Left lung (tissue), 10 donors: ENCODE data around the gene CDK5RAP2. TPM values are rescaled to one million over a fixed set of nuclear protein-coding genes. Genes with fewer than 3 reads are reported as not detected.
A peak's percentile ranks its signal among the peaks of the same experiment; 100 is the strongest.

ENCODE experiments used
- ATAC-seq: fragments of 200-7000 bp; cut with Tn5 transposase; one replicate; pipeline ENCODE4 v1.9.1; 2020; ENCODE audit warnings: moderate library complexity
- DNase-seq, 4 donors: peaks; one replicate each; pipeline ENCODE4 v3.0.0-alpha.2; 2013 to 2020
- H3K27ac ChIP-seq, 2 donors: fragments of 200-600 bp; sonication (generic) in 1 of 2; one replicate each; pipeline versions ENCODE4 v1.5.0 to v1.8.0; 2020 to 2021
- H3K27me3 ChIP-seq, 2 donors: fragments of 200-600 bp; sonication (generic) in 1 of 2; one replicate each; pipeline versions ENCODE4 v1.5.0 to v1.8.0; 2020 to 2021
- H3K36me3 ChIP-seq, 2 donors: fragments of 200-600 bp; sonication (generic) in 1 of 2; one replicate each; pipeline versions ENCODE4 v1.5.0 to v1.8.0; 2020 to 2021
- H3K4me1 ChIP-seq, 2 donors: fragments of 200-600 bp; one replicate each; pipeline ENCODE4 v1.8.0; 2021
- H3K4me3 ChIP-seq, 2 donors: fragments of 200-600 bp; sonication (generic) in 1 of 2; one replicate each; pipeline versions ENCODE4 v1.5.0 to v1.8.0; 2020 to 2021; ENCODE audit warnings: mild to moderate bottlenecking in 1 of 2
- H3K9me3 ChIP-seq, 2 donors: fragments of 200-600 bp; sonication (generic) in 1 of 2; one replicate each; pipeline versions ENCODE4 v1.5.0 to v1.8.0; 2020 to 2021
- intact Hi-C, 2 donors: fragments of 100-400 bp; cut with DNase I; formaldehyde crosslinking; loops; one replicate each; pipeline versions ENCODE4 v1.11.2 to v1.14.2; 2022
- polyA plus RNA-seq, 6 donors: library from polyadenylated mRNA; unstranded; fragments of 120-200 nt; gene quantifications; one replicate each; pipeline ENCODE4 v1.2.1, GENCODE V29; 2013; ENCODE audit not compliant: insufficient read length in 6 of 6
- total RNA-seq, 2 donors: library from RNA; stranded (reverse); fragmentation: NEBNext Ultra II Directional; extraction: Animal tissue kit (Norgen Biotek cat#: 25700); gene quantifications; one replicate each; pipeline ENCODE4 v1.2.1, GENCODE V29; 2021
- TF ChIP-seq, protein P1 (sequence below), 2 donors: fragments of 200-600 bp; sonication (generic) in 1 of 2; IDR thresholded peaks; one replicate each; pipeline versions ENCODE4 v1.5.0 to v1.8.0; 2021; ENCODE audit warnings: antibody characterized with exemption in 2 of 2
- donor health status: DM: no; HTN: yes; CAD: no.
- donor health status: DM: no; HTN: no; CAD: no.

Gene CDK5RAP2
- total and polyA plus RNA-seq, 8 donors: 40.5 to 75.7 (median 62.6) TPM

GRCh38 chr9:120456218-120456617 lies 123.7 kb downstream of the CDK5RAP2 start:
- TF ChIP-seq, protein P1, sequence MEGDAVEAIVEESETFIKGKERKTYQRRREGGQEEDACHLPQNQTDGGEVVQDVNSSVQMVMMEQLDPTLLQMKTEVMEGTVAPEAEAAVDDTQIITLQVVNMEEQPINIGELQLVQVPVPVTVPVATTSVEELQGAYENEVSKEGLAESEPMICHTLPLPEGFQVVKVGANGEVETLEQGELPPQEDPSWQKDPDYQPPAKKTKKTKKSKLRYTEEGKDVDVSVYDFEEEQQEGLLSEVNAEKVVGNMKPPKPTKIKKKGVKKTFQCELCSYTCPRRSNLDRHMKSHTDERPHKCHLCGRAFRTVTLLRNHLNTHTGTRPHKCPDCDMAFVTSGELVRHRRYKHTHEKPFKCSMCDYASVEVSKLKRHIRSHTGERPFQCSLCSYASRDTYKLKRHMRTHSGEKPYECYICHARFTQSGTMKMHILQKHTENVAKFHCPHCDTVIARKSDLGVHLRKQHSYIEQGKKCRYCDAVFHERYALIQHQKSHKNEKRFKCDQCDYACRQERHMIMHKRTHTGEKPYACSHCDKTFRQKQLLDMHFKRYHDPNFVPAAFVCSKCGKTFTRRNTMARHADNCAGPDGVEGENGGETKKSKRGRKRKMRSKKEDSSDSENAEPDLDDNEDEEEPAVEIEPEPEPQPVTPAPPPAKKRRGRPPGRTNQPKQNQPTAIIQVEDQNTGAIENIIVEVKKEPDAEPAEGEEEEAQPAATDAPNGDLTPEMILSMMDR (IDR thresholded peaks at IDR 0.05): no peak
- peaks cover 0 to 61% of the 10 kb centered on the region in 2 donors for H3K36me3 ChIP-seq
- no peak overlapping the region for H3K27ac ChIP-seq

GRCh38 chr9:120454467-120454866 lies 125.5 kb downstream of the CDK5RAP2 start:
- H3K4me1 ChIP-seq: no peaks in the 10 kb centered on the region
- DNase-seq: peak in 2 of 4 donors; percentile 36 to 53
- TF ChIP-seq, protein P1 (IDR thresholded peaks at IDR 0.05): no peak
- no peaks in the 10 kb centered on the region for H3K27me3 ChIP-seq
- no peak overlapping the region for H3K27ac ChIP-seq
- H3K4me3 ChIP-seq: no peak overlapping the region
- peaks cover 0 to 2% of the 10 kb centered on the region in 2 donors for H3K9me3 ChIP-seq
- intact Hi-C loops: no loop called here
- H3K36me3 ChIP-seq: peaks cover 0 to 68% of the 10 kb centered on the region in 2 donors
- ATAC-seq: no peak

More at GRCh38 chr9:120456218-120456617, 123.7 kb downstream of the CDK5RAP2 start:
- intact Hi-C loops: no loop called here
- Histone ChIP-seq H3K4me3 (no peak overlapping the region), H3K9me3 (peaks cover 0 to 2% of the 10 kb centered on the region in 2 donors), H3K4me1 (no peaks in the 10 kb centered on the region), H3K27me3 (no peaks in the 10 kb centered on the region)
- DNase-seq (no peak), ATAC-seq (no peak)

DNA sequence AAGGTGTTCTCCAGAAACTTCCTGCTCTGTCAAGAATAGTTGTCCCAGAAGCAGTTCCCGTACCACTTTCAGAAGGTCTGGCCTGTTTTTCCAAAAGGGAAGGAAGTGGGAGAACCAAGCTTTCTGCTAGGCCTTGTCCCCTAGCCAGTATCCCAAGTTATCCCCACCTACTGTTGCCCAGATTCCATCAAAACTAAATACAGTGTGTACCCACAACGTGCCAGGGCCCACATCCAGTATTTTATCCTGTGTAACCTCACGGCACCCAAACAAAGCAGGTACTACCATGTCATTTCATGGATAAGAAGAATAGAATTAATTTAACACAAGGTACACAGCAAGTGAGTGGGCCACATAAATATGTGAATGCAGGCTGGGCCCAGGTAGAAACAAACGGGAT lies 126.2 kb downstream of the CDK5RAP2 start:
- peaks cover 0 to 67% of the 10 kb centered on the region in 2 donors for H3K36me3 ChIP-seq
- no peak overlapping the region for H3K4me3 ChIP-seq
- no peaks in the 10 kb centered on the region for H3K4me1 ChIP-seq
- TF ChIP-seq, protein P1 (IDR thresholded peaks at IDR 0.05): no peak
- intact Hi-C loops: no loop called here
- DNase-seq (no peak), ATAC-seq (no peak)
- no peaks in the 10 kb centered on the region for H3K27me3 ChIP-seq
- H3K9me3 ChIP-seq: peaks cover 0 to 2% of the 10 kb centered on the region in 2 donors
- no peak overlapping the region for H3K27ac ChIP-seq

- no peak overlapping the region for H3K4me3 ChIP-seq
- H3K4me1 ChIP-seq: no peaks in the 10 kb centered on the region
- H3K27me3 ChIP-seq: no peaks in the 10 kb centered on the region
- peaks cover 0 to 60% of the 10 kb centered on the region in 2 donors for H3K36me3 ChIP-seq
- DNase-seq (no peak), ATAC-seq (no peak)
- peaks cover 0 to 2% of the 10 kb centered on the region in 2 donors for H3K9me3 ChIP-seq
- intact Hi-C loops: no loop called here
- H3K27ac ChIP-seq: no peak overlapping the region
- TF ChIP-seq, protein P1 (IDR thresholded peaks at IDR 0.05): no peak
These were observed 127.3 kb downstream of the CDK5RAP2 start for GRCh38 chr9:120452631-120453030.

DNA sequence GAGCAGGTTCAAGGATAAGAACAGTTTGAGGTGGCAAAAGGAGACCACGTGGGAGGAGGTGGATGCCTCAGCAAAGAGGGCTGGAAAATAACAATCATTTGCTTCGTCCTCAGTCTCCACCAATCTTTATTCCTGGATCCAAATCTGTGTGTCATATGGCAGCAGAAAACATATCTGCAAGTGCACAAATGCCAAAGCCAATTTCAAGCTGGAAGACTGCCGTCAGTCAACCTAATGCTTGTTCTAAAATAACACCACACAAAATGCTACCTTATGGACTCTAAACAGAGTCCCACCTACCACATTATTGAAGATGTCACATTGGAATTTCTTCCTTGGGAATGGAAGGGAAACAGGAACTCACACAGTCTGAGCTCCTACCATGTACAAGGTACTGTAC lies 129.1 kb downstream of the CDK5RAP2 start:
- Histone ChIP-seq H3K36me3 (peaks cover 0 to 50% of the 10 kb centered on the region in 2 donors), H3K27ac (no peak overlapping the region), H3K9me3 (no peaks in the 10 kb centered on the region), H3K4me1 (peaks cover 0 to 11% of the 10 kb centered on the region in 2 donors), H3K27me3 (no peaks in the 10 kb centered on the region), H3K4me3 (no peak overlapping the region)
- no peak for ATAC-seq
- DNase-seq: no peak
- intact Hi-C loops: no loop called here
- TF ChIP-seq, protein P1 (IDR thresholded peaks at IDR 0.05): no peak
